ENCODE data around the gene SCLY.

SCLY gene

DNA sequence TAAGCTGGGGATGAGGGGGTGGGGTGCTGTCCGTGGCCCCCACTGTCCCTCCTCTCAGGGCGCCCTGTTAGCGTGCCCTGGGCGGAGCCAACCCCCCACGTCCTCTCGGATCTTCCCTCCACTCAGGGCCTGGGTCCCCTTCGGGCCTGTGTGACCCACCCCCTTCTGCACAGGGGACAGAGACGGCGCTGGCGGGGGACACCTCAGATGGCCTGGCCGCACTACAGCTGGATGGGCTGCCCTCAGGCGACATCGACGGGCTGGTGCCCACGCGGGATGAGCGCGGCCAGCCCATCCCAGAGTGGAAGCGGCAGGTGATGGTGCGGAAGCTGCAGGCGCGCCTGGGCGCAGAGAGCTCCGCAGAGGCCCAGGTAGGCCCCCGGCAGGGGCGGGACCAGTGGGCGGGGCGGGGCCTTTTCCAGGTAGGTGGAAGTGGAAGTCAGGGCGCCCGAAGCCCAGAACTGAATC is 67.8 kb downstream of the SCLY start:
- DNase-seq: no peak

DNA sequence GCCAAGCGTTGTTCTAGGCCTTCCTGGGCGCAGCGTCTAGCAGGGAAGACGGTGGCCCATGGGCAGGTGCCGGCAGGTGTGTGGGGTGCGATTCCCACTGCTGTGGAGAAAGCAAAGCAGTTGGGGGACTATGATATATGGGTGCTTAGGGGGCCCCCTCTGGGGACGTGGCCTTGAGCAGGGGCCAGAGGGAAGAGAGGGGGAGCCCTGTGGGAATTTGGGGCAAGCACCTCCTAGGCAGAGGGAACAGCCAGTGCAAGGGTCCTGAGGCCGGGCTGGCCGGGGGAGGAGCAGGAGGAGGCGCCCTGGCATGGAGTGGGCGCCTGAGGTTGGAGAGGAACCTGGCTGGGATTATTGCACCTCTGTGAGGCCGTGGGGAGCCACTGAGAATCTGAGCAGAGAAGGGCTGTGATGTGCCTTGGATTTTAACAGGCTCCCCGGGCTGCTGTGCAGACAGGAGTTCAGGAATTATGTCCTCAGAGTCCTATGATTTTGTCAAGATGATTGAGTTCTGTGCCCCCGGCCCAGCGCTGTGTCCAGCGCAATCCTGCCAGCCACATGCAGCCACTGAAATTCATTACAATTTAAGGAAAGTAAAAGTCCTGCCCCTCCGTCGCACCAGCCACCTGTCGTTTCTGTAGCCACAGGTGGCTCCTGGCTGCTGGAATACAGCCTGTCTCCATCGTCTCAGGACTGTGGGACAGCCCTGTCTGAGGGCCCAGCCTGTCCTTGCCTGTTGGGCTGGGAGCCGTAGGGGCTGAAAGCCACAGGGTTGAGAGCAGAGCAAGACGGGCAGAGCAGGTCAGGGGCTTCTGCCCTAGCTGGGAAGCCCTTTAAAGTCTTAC is 68.6 kb downstream of the SCLY start:
- DNase-seq: no peak

DNA sequence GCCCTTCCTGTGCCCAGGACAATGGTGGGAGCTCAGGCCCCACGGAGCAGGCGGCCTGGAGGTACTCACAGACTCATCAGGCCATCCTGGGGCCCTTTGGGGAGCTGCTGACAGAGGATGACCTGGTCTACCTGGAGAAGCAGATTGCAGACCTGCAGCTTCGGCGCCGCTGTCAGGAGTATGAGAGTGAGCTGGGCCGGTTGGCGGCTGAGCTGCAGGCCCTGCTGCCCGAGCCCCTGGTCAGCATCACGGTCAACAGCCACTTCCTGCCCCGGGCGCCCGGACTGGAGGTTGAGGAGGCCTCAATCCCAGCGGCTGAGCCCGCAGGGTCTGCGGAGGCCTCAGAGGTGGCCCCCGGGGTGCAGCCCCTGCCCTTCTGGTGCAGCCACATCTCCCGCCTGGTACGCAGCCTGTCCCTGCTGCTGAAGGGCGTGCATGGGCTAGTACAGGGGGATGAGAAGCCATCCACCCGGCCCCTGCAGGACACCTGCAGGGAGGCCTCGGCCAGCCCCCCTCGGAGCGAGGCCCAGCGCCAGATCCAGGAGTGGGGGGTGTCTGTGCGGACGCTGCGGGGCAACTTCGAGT is 69.4 kb downstream of the SCLY start:
- DNase-seq: no peak

DNA sequence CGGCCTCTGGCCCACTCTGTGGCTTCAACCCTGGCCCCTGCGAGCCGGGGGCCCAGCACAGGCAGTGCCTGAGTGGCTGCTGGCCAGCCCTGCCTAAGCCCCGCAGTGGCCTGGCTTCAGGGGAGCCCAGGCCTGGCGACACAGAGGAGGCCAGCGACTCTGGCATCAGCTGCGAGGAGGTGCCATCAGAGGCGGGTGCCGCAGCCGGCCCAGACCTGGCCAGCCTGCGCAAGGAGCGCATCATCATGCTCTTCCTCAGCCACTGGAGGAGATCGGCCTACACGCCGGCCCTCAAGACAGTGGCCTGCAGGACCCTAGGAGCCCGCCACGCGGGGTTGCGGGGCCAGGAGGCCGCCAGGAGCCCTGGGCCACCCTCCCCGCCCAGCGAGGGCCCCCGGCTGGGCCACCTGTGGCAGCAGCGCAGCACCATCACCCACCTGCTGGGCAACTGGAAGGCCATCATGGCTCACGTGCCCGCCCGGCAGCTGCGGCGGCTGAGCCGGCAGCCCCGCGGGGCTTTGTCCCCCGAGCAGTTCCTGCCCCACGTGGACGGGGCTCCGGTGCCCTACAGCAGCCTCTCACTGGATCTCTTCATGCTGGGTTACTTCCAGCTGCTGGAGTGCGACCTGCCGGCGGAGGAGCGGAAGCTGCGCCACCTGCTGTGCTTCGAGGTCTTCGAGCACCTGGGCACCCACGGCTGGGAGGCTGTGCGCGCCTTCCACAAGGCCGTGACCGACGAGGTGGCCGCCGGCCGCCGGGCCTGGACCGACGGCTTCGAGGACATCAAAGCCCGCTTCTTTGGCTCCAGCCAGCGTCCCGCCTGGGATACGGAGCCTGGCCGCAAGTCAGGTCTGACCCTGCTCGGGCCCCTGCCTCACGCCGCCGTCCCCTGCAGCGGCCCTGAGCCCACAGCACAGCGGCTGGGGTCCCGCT is 70.2 kb downstream of the SCLY start:
- no peak for DNase-seq

DNA sequence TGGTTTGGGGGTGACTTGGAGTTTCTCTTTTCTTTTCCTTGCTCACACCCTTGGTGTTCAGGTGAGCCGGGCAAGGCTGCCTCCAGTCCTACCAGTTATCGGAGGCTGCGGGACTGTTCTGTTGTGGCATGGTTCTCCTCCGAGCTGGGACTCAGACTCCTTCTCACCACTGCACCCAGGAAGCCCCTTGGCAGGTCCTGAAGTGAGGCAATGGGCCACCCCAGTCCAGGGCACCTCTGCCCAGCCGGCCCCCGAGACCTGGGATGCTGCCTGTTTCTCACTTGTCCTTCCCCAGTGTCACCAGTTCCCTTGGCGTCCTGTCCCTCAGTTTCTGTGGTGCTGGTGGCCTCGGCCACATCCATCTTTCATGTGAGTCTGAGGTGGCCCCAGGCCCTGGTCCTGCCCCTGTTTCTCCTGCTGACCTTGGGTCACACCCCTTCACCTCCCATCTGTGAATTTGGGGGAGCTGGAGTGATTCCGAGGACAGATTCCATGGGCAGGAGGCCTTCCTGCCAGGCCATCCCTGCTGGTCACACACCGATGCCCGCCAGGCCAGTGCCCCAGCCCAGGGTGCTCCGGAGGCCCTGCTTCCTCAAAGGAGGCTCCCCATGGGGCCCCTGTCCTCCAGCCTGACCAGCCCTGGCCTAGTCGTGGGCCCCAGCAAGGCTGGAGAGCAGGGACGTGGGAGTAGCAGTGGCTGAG is 71.1 kb downstream of the SCLY start:
- DNase-seq: no peak

DNA sequence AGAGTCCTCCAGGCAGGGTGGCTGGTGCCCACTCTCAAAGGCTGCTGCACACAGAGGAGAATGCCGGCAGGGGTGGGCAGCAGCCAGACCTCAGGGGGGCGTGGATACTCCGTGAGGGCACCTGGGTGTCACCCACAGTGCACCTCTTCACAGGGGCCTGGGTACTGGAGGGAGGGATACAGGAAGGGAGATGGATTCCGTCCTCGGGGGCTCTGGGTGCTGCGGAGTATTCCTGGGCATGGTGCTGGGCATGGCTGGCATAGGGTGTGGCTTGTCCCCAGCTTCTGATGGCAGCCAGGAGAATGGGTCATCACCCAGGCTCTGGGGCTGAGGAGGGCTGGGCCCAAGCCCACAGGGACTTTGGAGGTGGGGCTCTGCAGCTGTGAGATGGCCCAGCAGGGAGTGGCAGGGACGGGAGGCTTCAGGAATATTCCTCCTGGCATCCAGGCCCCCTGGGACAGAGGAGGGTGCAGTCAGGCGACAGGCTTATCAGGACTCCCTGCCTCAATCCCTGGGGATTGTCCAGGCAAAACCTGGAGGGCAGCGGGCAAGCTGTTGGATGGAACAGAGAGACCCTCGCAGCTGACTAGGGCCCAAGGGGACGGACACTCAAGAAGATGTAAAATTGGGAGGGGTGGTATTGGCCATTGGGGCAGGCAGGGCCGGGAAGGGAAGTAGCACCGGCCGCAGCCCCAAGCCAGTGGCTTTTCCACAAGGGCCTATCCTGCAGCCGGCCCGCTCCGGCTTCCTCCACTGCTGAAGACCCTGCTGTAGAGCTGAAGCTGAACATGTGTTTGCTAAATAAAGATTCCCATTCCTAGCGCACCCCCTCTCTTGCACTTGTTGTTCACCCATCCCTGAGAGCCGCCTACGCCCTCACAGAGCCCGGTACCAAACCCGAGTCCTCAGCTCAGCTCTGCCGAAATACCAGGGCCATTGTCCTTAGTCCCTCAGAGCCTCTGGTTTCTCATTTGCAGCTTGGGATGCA is 72.0 kb downstream of the SCLY start:
- DNase-seq: no peak

DNA sequence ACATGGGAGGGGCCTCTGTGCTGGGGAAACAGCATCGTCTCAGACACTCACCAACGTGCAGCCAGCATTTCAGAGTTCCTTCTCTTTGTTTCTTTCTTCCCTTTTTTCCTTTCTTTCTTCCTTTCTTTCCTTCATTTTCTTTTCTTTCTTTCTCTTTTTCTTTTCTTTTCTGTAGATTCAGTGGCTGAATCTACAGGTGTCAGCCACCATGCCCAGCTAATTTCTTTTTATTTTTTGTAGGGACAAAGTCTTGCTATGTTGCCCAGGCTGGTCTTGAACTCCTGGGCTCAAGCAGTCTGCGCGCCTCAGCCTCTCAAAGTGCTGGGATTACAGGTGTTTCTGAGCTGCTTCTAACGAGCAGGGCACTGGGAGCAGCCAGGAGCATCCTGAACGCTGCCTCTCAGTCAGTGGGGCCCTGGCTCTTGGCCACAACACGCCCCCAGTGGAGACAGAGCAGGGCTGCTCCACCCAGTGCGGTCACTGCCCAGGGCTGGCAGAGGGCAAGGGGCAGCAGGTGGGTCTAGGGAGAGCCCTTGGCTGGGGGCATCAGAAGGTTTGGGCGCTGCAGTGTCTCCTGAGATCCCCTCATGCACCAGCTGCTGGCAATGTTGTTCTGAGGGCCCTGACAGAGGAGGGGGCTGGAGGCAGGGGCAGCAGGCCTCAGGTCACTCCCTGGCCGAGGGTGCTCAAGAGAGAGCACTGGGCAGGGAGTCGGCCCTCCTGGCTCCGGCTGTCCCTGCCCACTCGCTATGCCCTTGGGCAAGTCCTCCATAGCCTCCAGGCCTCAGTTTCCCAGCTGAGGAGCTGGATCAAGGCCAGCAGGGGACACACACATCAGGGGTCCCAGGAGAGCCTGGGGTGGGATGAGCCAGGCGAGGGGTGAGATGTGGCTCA is 72.9 kb downstream of the SCLY start:
- no peak for DNase-seq

DNA sequence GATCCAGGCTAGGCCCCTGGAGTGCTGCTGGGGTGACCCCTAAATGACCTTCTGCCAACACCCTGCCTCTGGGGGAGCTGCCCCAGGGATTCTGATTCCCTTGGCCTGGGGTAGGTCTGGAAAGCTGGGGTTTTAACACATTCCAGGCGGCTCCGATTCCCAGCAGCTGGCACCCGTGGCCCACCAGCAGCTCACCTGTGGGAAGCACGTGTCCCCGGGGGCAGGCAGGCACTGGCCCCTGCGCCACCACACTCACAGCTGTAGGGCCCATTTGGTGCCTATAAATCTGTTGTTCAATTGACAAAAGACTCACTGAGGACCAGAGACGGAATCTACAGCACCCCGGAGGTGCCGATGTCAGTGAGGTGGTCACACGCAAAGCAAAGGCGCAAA is 73.6 kb downstream of the SCLY start:
- DNase-seq: no peak

DNA sequence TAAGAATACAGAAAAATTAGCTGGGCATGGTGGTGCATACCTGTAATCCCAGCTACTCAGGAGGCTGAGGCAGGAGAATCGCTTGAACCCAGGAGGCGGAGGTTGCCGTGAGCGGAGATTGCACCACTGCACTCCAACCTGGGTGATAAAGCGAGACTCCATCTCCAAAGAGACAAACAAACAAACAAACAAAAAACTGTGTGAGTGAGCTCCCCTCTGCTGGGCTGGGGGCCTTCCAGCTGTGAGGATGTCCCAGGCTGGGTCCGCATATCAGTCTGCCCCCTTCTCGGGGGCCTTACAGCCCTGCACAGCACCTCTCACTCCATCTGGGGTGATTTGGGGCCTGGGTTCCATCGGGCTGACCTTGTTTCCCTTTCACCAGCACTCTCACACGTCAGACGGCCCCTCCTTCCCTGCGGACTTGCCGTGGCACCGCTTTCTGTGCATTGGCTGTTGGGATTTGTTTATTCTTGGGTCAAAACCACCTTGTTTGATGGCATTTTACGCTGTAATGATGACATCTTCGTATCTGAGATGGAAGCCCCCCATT is 74.9 kb downstream of the SCLY start:
- DNase-seq: no peak

DNA sequence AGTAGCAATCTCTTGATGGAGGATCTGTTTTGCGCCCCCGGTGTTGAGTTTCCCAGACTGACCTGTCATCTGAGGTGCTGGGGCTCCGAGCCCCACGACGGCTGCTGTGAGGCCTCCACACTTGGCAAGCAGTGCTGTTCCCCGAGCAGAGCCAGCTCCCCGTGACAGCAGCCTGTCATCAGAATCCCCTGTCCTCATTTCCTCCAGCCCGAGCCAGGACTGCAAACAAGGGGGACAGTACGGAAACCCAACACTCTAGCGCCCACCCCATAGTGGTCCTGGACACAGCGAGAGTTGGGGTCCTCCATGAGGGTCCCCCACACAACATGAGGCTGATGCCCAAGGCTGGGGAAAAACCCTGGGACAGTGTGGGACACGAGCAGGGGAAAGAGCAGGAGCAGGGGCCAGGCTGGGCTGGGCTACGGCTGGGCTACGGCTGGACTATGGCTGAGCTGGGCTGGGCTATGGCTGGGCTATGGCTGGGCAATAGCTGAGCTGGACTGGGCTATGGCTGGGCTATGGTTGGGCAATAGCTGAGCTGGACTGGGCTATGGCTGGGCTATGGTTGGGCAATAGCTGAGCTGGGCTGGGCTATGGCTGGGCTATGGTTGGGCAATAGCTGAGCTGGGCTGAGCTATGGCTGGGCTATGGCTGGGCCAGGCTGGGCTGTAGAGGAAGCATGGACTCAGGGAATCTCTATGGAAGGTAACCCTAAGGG is 76.2 kb downstream of the SCLY start:
- DNase-seq: no peak

DNA sequence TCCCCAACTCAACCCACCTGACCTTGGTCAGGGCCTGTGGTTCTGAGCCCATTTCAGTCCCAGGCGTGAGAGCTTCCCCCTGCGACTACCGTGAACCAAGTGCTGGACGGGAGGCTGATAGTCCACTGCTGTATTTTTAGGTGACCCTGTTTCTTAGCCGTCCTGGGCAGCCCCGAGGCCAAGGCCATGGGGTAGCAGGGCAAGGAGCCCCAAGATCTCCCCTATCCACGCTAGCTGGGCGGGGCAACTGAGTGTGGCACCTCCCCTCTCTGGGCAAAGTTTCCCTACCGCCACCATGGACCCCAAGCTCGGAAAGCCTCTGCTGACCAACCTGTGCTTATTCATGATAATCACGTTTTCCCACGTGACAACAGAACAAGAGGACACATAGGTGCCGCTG is 77.1 kb downstream of the SCLY start:
- DNase-seq: no peak

DNA sequence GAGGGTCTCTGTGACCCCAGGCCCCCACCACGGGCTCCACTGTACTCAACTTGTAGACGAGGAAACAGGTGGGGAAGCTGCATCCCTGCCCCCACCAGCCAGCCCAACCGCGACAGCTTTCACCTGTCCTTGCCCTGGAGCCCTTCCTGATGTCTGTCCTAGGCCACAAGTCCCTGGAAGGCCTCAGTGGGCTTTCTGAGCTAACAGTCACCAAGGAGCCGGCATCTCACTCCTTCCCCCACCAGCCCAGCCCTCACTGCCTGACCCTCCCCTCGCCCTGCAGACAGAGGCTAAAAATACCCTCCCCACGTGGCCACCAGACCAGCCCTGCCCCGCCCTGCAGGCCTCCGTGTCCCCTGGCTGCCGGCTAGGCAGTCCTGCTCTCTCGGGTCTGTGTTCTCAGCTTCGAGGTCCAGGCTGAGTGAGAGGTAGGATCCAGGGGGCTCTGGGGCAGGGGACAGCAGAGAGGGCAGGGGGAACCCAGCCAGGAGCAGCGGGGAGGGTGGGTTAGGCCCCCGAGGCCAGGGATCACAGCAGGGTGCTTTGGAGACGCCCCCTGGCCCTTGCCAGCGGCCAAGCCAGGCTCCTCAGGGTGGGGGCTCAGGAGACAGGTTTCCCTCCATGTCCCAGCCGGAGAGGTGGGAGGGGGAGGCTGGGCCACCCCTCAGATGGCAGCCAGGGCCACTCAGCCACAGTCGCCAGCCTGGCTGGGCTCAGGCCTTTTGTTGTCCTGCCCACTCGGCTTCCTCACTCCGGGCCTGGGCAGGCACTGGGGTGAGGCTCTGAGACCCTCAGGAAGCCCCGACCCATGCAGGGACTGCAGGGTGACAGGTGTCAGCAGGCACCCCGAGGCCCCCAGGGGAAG is 77.8 kb downstream of the SCLY start, which contains the start of gene KLHL30:
KLHL30 (plus strand) TSS at position 338 of the 865 bp plus-strand sequence. CDS start 2,087 bp downstream, outside the sequence.
- DNase-seq: no peak

DNA sequence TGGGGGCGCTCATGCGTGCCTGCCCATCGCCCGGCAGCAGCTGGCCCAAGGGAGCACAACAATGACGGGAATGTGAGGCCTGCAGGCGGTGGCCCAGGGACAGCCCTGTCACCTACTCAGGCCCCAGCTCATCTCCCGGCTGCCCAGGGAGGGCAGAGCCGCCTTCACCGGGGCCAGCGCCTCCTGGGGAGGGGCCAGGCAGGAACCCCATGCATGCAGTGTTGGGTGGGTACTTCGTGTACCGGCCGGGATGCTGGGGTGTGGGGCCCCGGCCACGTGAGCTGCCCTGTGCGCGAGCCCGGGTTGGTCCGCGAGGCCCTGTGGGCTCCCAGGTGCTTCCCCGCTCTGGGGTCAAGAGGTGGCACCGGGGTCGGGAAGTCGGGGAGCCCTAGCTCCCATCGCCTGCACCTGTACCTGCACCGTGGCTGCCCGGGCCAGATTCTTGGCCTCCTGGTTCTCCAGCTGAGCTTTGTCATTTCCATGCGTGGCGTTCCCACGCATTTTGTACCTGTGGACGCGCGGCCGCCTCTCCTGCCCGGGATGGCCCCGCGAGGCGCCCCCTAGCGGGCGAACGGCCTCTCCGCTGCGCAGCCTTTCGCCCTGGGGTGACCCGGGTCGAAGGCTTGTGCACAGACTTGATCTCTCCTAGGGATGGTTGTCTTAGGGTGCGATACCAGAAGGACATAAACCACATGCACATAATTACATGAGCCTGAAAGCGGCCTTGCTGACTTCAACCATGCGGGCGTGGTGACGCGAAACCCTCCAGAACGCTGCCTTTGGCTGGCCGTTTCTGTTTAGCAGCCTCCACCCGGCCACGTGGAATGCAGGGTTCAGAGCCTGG is 78.6 kb downstream of the SCLY start:
- no peak for DNase-seq

DNA sequence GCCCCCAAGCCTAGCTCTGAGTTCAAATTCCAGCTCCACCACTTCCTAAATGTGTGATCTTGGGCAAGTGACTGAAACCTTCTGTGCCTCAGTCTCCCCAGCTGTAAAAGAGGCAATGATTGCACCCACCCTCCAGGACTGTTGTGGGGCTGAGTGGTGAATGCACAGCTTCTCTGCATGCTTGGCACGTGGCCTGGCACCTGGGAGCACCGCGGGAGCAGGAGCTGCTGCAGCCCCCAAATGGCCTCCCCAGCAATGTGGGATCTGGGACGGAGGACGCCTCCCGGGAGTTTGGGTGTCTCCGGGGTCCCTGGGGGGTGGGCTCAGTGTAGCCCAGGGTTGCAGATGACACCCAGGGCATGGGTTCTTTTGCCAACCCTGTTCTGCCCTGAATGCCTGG is 79.2 kb downstream of the SCLY start:
- DNase-seq: no peak

DNA sequence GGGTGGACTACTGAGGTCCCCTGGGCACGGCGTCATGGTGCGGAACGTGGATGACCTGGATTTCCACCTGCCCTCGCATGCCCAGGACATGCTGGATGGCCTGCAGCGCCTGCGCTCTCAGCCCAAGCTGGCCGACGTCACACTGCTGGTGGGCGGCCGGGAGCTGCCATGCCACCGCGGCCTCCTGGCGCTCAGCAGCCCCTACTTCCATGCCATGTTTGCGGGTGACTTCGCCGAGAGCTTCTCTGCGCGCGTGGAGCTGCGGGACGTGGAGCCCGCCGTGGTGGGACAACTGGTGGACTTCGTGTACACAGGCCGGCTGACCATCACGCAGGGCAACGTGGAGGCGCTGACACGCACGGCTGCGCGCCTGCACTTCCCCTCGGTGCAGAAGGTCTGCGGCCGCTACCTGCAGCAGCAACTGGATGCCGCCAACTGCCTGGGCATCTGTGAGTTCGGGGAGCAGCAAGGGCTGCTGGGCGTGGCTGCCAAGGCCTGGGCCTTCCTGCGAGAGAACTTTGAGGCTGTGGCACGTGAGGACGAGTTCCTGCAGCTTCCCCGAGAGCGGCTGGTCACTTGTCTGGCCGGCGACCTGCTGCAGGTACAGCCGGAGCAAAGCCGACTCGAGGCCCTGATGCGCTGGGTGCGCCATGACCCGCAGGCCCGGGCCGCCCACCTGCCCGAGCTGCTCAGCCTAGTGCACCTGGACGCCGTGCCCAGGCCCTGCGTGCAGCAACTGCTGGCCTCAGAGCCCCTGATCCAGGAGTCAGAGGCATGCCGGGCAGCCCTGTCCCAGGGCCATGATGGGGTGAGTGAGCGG is 80.1 kb downstream of the SCLY start:
- no peak for DNase-seq

DNA sequence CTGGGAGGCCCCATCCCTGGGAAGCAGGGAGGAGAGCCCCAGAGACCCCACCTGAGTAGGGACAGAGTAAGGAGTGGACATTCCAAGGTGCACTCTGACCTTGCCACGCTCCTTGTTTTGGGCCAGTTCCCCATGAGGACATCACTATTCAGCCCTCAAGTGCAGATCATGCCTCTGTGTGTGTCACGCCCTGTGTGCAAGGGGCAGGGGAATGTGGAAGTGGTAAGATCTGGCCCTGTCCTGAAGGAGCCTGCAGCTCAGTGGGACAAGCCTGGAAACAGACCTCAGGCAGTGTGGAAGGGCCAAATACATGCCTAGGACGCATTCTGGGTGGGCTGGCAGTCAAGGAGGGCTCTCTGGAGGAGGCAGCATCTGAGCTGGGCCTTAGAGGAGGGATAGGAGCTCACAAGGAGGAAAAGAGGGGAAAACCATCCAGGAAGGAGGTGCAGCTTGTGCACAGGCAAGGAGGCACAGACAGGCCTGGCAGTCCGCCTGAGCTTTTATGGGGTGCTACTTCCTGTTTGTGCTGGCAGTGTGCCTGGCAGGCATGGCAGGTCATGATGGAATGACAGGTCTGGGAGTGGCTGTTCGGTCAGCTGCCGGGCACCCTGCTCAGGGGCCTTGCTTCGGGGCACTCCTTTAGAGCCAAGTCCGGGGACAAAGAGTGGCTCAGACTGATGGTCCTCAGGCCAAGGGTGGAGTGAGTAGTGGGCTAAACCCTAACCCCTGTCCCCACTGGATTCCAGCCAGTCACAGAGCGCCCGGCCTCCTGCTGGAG is 80.9 kb downstream of the SCLY start:
- DNase-seq: no peak

Measured in SIG-M5 (cell line).